Measurements from ENCODE around the gene FHDC1.

FHDC1 gene

DNA sequence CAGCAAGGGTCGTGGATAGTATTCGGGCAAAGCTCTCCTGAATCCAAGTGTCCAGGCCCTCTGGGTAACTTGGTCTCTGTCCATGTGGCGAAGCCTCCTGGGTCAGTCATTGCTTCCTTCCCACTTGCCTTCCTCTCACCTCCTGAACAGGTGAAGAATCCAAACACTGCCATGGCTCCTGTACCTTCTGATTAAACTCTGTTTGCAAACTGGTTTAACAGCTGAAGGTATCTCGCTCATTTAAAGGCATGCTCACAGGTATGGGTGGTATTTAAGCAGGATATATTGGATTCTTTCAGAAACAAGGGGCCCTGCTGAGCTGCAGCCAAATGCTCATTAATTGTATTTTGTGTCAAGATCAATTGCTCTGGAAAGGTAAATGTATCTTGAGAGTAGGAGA is 28.2 kb downstream of the FHDC1 start:
- Histone ChIP-seq H3F3A (ENCODE audit: control insufficient read depth, insufficient read depth) (no peaks in the 10 kb centered on the region), H3K4me1 (ENCODE audit: control insufficient read depth, low read length) (no peaks in the 10 kb centered on the region), H3K4me3 (ENCODE audit: low read length) (no peak overlapping the region), H4K20me1 (ENCODE audit: control insufficient read depth, insufficient read depth, low read depth, low read length) (no peaks in the 10 kb centered on the region), H3K9me2 (replicated peaks; ENCODE audit: control insufficient read depth, low read length) (no peaks in the 10 kb centered on the region), H3K9me3 (ENCODE audit: control insufficient read depth, insufficient read depth, low read length) (no peaks in the 10 kb centered on the region), H3K4me2 (ENCODE audit: low read length) (no peak overlapping the region), H3K27ac (ENCODE audit: low read depth, low read length) (no peak overlapping the region), H3K36me3 (ENCODE audit: control insufficient read depth, low read length) (no peaks in the 10 kb centered on the region), H3K79me2 (ENCODE audit: control insufficient read depth, low read length) (no peaks in the 10 kb centered on the region), H3K27me3 (ENCODE audit: control insufficient read depth, low read length) (peaks cover 5% of the 10 kb centered on the region; the same call in 1 of the 2 replicates)
- TF ChIP-seq EZH2phosphoT487 (IDR thresholded peaks at IDR 0.05; ENCODE audit: borderline replicate concordance, low read length), result no peak
- TF ChIP-seq, protein P1, sequence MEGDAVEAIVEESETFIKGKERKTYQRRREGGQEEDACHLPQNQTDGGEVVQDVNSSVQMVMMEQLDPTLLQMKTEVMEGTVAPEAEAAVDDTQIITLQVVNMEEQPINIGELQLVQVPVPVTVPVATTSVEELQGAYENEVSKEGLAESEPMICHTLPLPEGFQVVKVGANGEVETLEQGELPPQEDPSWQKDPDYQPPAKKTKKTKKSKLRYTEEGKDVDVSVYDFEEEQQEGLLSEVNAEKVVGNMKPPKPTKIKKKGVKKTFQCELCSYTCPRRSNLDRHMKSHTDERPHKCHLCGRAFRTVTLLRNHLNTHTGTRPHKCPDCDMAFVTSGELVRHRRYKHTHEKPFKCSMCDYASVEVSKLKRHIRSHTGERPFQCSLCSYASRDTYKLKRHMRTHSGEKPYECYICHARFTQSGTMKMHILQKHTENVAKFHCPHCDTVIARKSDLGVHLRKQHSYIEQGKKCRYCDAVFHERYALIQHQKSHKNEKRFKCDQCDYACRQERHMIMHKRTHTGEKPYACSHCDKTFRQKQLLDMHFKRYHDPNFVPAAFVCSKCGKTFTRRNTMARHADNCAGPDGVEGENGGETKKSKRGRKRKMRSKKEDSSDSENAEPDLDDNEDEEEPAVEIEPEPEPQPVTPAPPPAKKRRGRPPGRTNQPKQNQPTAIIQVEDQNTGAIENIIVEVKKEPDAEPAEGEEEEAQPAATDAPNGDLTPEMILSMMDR (IDR thresholded peaks at IDR 0.05; ENCODE audit: low read depth, low read length, poor library complexity, severe bottlenecking), result no peak

DNA sequence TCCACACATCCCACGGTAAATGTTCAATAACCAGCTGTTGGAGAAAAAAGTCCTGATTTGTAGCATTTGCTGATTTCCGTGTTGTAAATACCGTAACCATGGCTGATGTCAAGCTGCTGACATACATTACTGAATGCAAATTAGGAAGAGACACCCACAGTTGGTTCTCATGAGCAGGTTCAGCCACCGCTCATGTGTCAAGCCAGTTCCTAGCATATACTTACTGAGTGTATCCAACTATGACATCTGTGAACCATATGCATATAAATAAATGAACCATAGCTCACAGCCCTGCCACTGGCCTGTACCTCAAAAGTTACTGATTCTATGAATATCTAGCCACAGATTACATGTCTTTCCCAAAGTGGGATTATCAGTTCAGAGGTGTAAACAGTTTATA is 29.5 kb downstream of the FHDC1 start:
- Histone ChIP-seq H3K27ac (ENCODE audit: low read depth, low read length) (no peak overlapping the region), H3K4me3 (ENCODE audit: low read length) (no peak overlapping the region), H3K79me2 (ENCODE audit: control insufficient read depth, low read length) (no peaks in the 10 kb centered on the region), H3K36me3 (ENCODE audit: control insufficient read depth, low read length) (no peaks in the 10 kb centered on the region), H3K27me3 (ENCODE audit: control insufficient read depth, low read length) (peaks cover 5% of the 10 kb centered on the region; the same call in 1 of the 2 replicates), H3K4me2 (ENCODE audit: low read length) (no peak overlapping the region), H3F3A (ENCODE audit: control insufficient read depth, insufficient read depth) (no peaks in the 10 kb centered on the region), H3K4me1 (ENCODE audit: control insufficient read depth, low read length) (no peaks in the 10 kb centered on the region), H4K20me1 (ENCODE audit: control insufficient read depth, insufficient read depth, low read depth, low read length) (no peaks in the 10 kb centered on the region), H3K9me2 (replicated peaks; ENCODE audit: control insufficient read depth, low read length) (no peaks in the 10 kb centered on the region), H3K9me3 (ENCODE audit: control insufficient read depth, insufficient read depth, low read length) (no peaks in the 10 kb centered on the region)
- TF ChIP-seq, protein P1 (IDR thresholded peaks at IDR 0.05; ENCODE audit: low read depth, low read length, poor library complexity, severe bottlenecking), result no peak
- no peak for TF ChIP-seq EZH2phosphoT487 (IDR thresholded peaks at IDR 0.05; ENCODE audit: borderline replicate concordance, low read length)

DNA sequence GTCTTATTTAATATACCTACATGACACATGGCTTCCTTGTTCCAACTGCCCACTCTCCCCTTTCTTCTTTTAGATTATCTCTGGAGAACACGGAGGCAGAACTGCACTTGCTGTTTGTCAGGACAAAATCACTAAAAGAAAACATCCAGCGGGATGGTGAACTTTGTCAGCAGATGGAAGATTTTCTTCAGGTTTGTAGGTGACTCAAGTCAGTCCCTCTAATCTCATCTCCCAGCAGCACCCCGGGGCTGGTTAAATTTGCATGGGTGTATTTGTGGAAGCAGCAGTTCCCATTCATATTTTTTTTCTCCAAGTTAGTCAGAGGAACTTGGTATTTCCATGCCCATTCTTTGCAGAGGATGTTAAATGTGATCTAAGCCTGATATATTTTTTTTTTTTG is 31.8 kb downstream of the FHDC1 start:
- H3K9me2 ChIP-seq (replicated peaks; ENCODE audit: control insufficient read depth, low read length), result no peaks in the 10 kb centered on the region
- H3K4me2 ChIP-seq (ENCODE audit: low read length), result no peak overlapping the region
- H3K79me2 ChIP-seq (ENCODE audit: control insufficient read depth, low read length), result no peaks in the 10 kb centered on the region
- no peak overlapping the region for H3K4me3 ChIP-seq (ENCODE audit: low read length)
- H3K27me3 ChIP-seq (ENCODE audit: control insufficient read depth, low read length), result peaks cover 4% of the 10 kb centered on the region; the same call in 1 of the 2 replicates
- TF ChIP-seq EZH2phosphoT487 (IDR thresholded peaks at IDR 0.05; ENCODE audit: borderline replicate concordance, low read length), result no peak
- TF ChIP-seq, protein P1 (IDR thresholded peaks at IDR 0.05; ENCODE audit: low read depth, low read length, poor library complexity, severe bottlenecking), result no peak
- no peaks in the 10 kb centered on the region for H3K4me1 ChIP-seq (ENCODE audit: control insufficient read depth, low read length)
- H4K20me1 ChIP-seq (ENCODE audit: control insufficient read depth, insufficient read depth, low read depth, low read length), result no peaks in the 10 kb centered on the region
- no peaks in the 10 kb centered on the region for H3K9me3 ChIP-seq (ENCODE audit: control insufficient read depth, insufficient read depth, low read length)
- no peaks in the 10 kb centered on the region for H3F3A ChIP-seq (ENCODE audit: control insufficient read depth, insufficient read depth)
- no peaks in the 10 kb centered on the region for H3K36me3 ChIP-seq (ENCODE audit: control insufficient read depth, low read length)
- H3K27ac ChIP-seq (ENCODE audit: low read depth, low read length), result no peak overlapping the region
